ENCODE measurements around the gene PLCB1. TPM values are rescaled to one million over a fixed set of nuclear protein-coding genes. Genes with fewer than 3 reads are reported as not detected.

The PLCB1 gene
- total RNA-seq, 4 donors from 2014 or later, result 13.5 to 110 (median 30.4) TPM

- Histone ChIP-seq H3K4me1 (no peaks in the 10 kb centered on the region), H3K4me3 (no peak overlapping the region), H3K9me3 (peaks cover 0 to 3% of the 10 kb centered on the region in 2 donors), H3K27ac (no peak overlapping the region), H3K36me3 (no peaks in the 10 kb centered on the region), H3K27me3 (no peaks in the 10 kb centered on the region)
- intact Hi-C loops (cut with DNase I; ENCODE audit: low total_unique reads), result no loop called here
- TF ChIP-seq, protein P1, sequence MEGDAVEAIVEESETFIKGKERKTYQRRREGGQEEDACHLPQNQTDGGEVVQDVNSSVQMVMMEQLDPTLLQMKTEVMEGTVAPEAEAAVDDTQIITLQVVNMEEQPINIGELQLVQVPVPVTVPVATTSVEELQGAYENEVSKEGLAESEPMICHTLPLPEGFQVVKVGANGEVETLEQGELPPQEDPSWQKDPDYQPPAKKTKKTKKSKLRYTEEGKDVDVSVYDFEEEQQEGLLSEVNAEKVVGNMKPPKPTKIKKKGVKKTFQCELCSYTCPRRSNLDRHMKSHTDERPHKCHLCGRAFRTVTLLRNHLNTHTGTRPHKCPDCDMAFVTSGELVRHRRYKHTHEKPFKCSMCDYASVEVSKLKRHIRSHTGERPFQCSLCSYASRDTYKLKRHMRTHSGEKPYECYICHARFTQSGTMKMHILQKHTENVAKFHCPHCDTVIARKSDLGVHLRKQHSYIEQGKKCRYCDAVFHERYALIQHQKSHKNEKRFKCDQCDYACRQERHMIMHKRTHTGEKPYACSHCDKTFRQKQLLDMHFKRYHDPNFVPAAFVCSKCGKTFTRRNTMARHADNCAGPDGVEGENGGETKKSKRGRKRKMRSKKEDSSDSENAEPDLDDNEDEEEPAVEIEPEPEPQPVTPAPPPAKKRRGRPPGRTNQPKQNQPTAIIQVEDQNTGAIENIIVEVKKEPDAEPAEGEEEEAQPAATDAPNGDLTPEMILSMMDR (IDR thresholded peaks at IDR 0.05), result no peak
- no peak for TF ChIP-seq POLR2A (IDR thresholded peaks at IDR 0.05)
- DNase-seq, result no peak
Observed at GRCh38 chr20:8891039-8891438, 759.0 kb downstream of the PLCB1 start.

- H3K4me1 ChIP-seq, result no peaks in the 10 kb centered on the region
- TF ChIP-seq, protein P1 (IDR thresholded peaks at IDR 0.05), result no peak
- no peak for TF ChIP-seq POLR2A (IDR thresholded peaks at IDR 0.05)
- H3K27ac ChIP-seq, result no peak overlapping the region
- intact Hi-C loops (cut with DNase I; ENCODE audit: low total_unique reads), result no loop called here
- no peaks in the 10 kb centered on the region for H3K9me3 ChIP-seq
- H3K27me3 ChIP-seq, result no peaks in the 10 kb centered on the region
- no peak for DNase-seq
- H3K4me3 ChIP-seq, result no peak overlapping the region
- H3K36me3 ChIP-seq, result no peaks in the 10 kb centered on the region
Observed at GRCh38 chr20:8895472-8895871, 763.4 kb downstream of the PLCB1 start.

GRCh38 chr20:8898823-8899222 lies 766.8 kb downstream of the PLCB1 start:
- Histone ChIP-seq H3K4me1 (no peaks in the 10 kb centered on the region), H3K4me3 (no peak overlapping the region), H3K9me3 (no peaks in the 10 kb centered on the region), H3K27ac (no peak overlapping the region), H3K36me3 (no peaks in the 10 kb centered on the region), H3K27me3 (no peaks in the 10 kb centered on the region)
- no peak for DNase-seq
- intact Hi-C loops (cut with DNase I; ENCODE audit: low total_unique reads), result no loop called here
- no peak for TF ChIP-seq POLR2A (IDR thresholded peaks at IDR 0.05)
- TF ChIP-seq, protein P1 (IDR thresholded peaks at IDR 0.05), result no peak

DNA sequence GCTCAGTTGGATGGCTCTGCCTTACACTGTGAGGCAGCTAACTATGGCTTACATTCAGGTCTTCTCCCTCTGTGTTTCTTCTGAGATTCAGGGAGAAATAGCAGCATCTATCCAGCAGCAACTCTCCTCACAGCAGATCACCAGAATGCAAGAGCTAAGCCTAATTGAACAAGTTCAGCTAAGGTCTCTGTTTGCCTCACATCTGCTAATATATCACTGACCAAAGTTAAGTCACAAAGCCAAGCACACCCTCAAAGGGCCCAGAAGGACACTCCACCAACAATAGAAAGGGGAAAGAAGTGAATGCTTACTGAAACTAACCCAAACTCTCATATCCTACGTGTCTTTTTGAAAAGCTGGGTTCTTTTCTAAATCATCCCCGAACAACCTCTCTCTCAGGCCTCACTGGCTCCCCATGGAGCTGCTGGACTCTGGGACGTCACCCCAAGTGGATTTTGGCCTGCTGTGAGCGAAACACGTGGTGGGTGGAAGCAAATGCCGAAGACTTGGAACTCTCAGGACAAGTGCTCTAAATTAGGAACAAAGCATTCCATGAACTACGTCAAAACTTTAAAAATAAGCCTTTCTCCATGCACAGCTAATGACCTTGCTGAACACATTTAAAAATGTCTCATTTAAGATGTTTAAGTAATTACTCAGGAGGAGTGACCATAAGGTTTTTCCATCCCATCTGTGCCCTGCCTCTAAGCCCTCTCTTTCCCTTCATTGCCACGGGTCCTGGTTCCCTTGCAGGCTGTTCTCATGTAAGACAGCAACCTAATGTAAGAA lies 769.4 kb downstream of the PLCB1 start:
- H3K9me3 ChIP-seq, result no peaks in the 10 kb centered on the region
- intact Hi-C loops (cut with DNase I; ENCODE audit: low total_unique reads), result no loop called here
- TF ChIP-seq POLR2A (IDR thresholded peaks at IDR 0.05), result no peak
- TF ChIP-seq, protein P1 (IDR thresholded peaks at IDR 0.05), result no peak
- no peaks in the 10 kb centered on the region for H3K27me3 ChIP-seq
- peak overlapping the region; percentile 12 to 54 for H3K27ac ChIP-seq
- H3K4me1 ChIP-seq, result no peaks in the 10 kb centered on the region
- peak; percentile 45 to 69 for DNase-seq
- H3K36me3 ChIP-seq, result no peaks in the 10 kb centered on the region
- no peak overlapping the region for H3K4me3 ChIP-seq

Data from uterus (tissue), 4 donors.